ENCODE results near the gene TEAD4.

DNA sequence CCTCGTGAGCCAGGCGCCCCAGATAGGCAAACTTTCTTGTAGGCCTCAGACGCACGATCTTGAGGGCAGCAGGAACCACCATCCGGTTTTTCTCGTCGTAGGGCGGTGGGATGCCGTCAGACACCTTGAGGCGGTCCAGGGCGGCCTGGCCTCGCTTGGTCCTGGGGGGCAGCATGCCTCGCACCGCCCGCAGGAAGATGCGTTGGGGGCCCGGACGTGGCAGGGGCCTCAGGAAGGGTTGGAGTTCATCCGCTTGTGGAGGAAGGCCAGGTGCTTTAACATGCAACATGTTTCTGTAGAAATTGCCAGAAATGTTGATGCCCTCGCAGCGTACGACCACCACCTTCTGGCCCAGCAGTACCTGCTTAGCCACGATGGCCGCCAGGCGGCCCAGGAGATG lies 112.5 kb downstream of the TEAD4 start:
- no peak for TF ChIP-seq CTCF (conservative IDR thresholded peaks at IDR 0.05; ENCODE audit: low read depth in 2 of 2)
- TF ChIP-seq ZNF331 (CRISPR knock-in tag; IDR thresholded peaks at IDR 0.05; ENCODE audit: low read depth) = no peak
- TF ChIP-seq POLR2AphosphoS5 (IDR thresholded peaks at IDR 0.05; ENCODE audit: low read depth) = no peak
- TF ChIP-seq, protein P1, sequence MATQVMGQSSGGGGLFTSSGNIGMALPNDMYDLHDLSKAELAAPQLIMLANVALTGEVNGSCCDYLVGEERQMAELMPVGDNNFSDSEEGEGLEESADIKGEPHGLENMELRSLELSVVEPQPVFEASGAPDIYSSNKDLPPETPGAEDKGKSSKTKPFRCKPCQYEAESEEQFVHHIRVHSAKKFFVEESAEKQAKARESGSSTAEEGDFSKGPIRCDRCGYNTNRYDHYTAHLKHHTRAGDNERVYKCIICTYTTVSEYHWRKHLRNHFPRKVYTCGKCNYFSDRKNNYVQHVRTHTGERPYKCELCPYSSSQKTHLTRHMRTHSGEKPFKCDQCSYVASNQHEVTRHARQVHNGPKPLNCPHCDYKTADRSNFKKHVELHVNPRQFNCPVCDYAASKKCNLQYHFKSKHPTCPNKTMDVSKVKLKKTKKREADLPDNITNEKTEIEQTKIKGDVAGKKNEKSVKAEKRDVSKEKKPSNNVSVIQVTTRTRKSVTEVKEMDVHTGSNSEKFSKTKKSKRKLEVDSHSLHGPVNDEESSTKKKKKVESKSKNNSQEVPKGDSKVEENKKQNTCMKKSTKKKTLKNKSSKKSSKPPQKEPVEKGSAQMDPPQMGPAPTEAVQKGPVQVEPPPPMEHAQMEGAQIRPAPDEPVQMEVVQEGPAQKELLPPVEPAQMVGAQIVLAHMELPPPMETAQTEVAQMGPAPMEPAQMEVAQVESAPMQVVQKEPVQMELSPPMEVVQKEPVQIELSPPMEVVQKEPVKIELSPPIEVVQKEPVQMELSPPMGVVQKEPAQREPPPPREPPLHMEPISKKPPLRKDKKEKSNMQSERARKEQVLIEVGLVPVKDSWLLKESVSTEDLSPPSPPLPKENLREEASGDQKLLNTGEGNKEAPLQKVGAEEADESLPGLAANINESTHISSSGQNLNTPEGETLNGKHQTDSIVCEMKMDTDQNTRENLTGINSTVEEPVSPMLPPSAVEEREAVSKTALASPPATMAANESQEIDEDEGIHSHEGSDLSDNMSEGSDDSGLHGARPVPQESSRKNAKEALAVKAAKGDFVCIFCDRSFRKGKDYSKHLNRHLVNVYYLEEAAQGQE (IDR thresholded peaks at IDR 0.05; ENCODE audit: unreplicated experiment) = no peak
- TF ChIP-seq EZH2 (IDR thresholded peaks at IDR 0.05; ENCODE audit: low read depth, unreplicated experiment) = no peak
- no peak for TF ChIP-seq EZH2phosphoT487 (IDR thresholded peaks at IDR 0.05; ENCODE audit: unreplicated experiment)
- TF ChIP-seq ZNF114 (CRISPR knock-in tag; IDR thresholded peaks at IDR 0.05) = no peak
- no peak for TF ChIP-seq JUNB (IDR thresholded peaks at IDR 0.05; ENCODE audit: unreplicated experiment)
- TF ChIP-seq ZNF462 (CRISPR knock-in tag; IDR thresholded peaks at IDR 0.05) = no peak
- no peak for TF ChIP-seq NANOG (IDR thresholded peaks at IDR 0.05; ENCODE audit: borderline replicate concordance)
- TF ChIP-seq, protein P2, sequence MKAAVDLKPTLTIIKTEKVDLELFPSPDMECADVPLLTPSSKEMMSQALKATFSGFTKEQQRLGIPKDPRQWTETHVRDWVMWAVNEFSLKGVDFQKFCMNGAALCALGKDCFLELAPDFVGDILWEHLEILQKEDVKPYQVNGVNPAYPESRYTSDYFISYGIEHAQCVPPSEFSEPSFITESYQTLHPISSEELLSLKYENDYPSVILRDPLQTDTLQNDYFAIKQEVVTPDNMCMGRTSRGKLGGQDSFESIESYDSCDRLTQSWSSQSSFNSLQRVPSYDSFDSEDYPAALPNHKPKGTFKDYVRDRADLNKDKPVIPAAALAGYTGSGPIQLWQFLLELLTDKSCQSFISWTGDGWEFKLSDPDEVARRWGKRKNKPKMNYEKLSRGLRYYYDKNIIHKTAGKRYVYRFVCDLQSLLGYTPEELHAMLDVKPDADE (IDR thresholded peaks at IDR 0.05) = no peak
- TF ChIP-seq CREB1 (CRISPR knock-in tag; IDR thresholded peaks at IDR 0.05; ENCODE audit: low read depth) = no peak
